ENCODE results near the gene DGLUCY. TPM values are rescaled to one million over a fixed set of nuclear protein-coding genes. Genes with fewer than 3 reads are reported as not detected.
"Not testable (repeated sequence)": the region's sequence is repeated elsewhere in the genome, so short reads cannot be mapped to it uniquely, and the experiment has no call there.

DGLUCY gene
- total RNA-seq, 1 donor from 2014 or later, result 8.3 TPM

DNA sequence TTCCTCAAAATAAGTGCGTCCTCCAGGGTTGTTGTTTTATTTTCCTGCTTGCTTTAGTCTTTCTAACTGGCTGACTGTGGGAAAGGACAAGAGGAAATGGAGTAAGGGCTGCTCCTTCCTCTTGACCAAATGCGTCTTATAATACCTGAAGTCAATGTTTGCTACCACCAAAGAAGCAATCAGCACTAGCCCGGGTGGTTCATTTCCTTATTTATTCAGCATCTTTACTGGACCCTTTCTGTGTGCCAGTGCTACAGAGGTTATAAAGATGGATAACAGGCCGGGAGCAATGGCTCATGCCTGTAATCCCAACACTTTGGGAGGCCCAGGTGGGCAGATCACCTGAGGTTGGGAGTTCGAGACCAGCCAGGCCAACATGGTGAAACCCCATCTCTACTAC, 38.3 kb upstream of the DGLUCY start:
- H3K27me3 Mint-ChIP-seq (ENCODE audit: unreplicated experiment), result no peaks in the 10 kb centered on the region
- DNase-seq, result no peak
- no peak overlapping the region for H3K27ac Mint-ChIP-seq (ENCODE audit: unreplicated experiment)
- H3K4me1 Mint-ChIP-seq (ENCODE audit: low read depth, unreplicated experiment), result no peaks in the 10 kb centered on the region
- no peaks in the 10 kb centered on the region for H3K9me3 Mint-ChIP-seq (ENCODE audit: unreplicated experiment)
- H3K36me3 Mint-ChIP-seq (ENCODE audit: unreplicated experiment), result peaks cover 2% of the 10 kb centered on the region
- TF ChIP-seq, protein P1, sequence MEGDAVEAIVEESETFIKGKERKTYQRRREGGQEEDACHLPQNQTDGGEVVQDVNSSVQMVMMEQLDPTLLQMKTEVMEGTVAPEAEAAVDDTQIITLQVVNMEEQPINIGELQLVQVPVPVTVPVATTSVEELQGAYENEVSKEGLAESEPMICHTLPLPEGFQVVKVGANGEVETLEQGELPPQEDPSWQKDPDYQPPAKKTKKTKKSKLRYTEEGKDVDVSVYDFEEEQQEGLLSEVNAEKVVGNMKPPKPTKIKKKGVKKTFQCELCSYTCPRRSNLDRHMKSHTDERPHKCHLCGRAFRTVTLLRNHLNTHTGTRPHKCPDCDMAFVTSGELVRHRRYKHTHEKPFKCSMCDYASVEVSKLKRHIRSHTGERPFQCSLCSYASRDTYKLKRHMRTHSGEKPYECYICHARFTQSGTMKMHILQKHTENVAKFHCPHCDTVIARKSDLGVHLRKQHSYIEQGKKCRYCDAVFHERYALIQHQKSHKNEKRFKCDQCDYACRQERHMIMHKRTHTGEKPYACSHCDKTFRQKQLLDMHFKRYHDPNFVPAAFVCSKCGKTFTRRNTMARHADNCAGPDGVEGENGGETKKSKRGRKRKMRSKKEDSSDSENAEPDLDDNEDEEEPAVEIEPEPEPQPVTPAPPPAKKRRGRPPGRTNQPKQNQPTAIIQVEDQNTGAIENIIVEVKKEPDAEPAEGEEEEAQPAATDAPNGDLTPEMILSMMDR (IDR thresholded peaks at IDR 0.05; ENCODE audit: partially characterized antibody, unreplicated experiment), result no peak
- no peak overlapping the region for H3K4me3 Mint-ChIP-seq (ENCODE audit: unreplicated experiment)

DNA sequence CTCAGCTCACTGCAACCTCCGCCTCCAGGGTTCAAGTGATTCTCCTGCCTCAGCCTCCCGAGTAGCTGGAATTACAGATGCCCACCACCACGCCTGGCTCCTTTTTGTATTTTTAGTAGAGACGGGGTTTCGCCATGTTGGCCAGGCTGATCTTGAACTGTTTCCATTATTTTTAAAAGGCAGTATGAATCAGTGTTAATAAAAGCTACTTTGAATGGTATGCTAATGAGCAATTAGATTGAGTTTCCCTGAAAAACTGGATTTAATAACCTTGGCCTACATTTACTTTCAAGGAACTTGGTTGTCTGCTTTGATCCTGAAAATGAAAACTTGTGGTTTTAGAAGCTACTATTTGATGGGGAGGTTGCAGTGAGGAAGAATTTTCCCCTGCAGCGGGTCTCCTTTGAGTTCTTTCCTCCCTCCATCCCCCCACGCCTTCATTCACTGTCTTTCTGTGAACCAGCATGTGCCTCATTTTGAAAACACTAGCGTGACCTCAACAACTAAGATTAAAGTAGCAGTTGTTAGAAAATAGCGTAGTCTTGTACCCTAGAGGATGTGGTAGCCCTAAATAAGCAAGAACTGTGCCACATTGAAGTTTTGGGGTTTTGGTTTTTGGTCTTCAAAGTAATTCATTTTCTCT, 35.7 kb upstream of the DGLUCY start:
- DNase-seq, result no peak
- no peaks in the 10 kb centered on the region for H3K36me3 Mint-ChIP-seq (ENCODE audit: unreplicated experiment)
- H3K4me1 Mint-ChIP-seq (ENCODE audit: low read depth, unreplicated experiment), result no peaks in the 10 kb centered on the region
- H3K27me3 Mint-ChIP-seq (ENCODE audit: unreplicated experiment), result no peaks in the 10 kb centered on the region
- no peak overlapping the region for H3K27ac Mint-ChIP-seq (ENCODE audit: unreplicated experiment)
- H3K4me3 Mint-ChIP-seq (ENCODE audit: unreplicated experiment), result no peak overlapping the region
- peaks cover 2% of the 10 kb centered on the region for H3K9me3 Mint-ChIP-seq (ENCODE audit: unreplicated experiment)
- TF ChIP-seq, protein P1 (IDR thresholded peaks at IDR 0.05; ENCODE audit: partially characterized antibody, unreplicated experiment), result no peak

DNA sequence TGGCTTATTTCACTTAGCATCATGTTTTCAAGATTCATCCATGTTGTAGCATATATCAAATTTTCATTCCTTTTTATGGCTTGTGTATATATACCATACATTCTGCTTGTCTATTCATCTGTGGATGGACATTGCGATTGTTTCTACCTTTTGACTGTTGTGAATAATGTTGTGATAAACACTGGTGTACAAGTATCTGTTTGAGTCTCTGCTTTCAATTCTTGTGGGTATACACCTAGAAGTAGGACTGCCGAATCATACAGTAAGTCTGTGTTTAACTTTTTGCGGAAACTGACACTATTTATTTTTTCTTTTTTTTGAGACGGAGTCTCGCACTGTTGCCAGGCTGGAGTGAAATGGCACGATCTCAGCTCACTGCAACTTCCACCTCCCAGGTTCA, 33.8 kb upstream of the DGLUCY start:
- H3K27me3 Mint-ChIP-seq (ENCODE audit: unreplicated experiment), result peaks cover 2% of the 10 kb centered on the region
- no peaks in the 10 kb centered on the region for H3K36me3 Mint-ChIP-seq (ENCODE audit: unreplicated experiment)
- peaks cover 2% of the 10 kb centered on the region for H3K9me3 Mint-ChIP-seq (ENCODE audit: unreplicated experiment)
- H3K4me3 Mint-ChIP-seq (ENCODE audit: unreplicated experiment), result no peak overlapping the region
- no peak for DNase-seq
- TF ChIP-seq, protein P1 (IDR thresholded peaks at IDR 0.05; ENCODE audit: partially characterized antibody, unreplicated experiment), result no peak
- H3K27ac Mint-ChIP-seq (ENCODE audit: unreplicated experiment), result no peak overlapping the region
- no peaks in the 10 kb centered on the region for H3K4me1 Mint-ChIP-seq (ENCODE audit: low read depth, unreplicated experiment)

DNA sequence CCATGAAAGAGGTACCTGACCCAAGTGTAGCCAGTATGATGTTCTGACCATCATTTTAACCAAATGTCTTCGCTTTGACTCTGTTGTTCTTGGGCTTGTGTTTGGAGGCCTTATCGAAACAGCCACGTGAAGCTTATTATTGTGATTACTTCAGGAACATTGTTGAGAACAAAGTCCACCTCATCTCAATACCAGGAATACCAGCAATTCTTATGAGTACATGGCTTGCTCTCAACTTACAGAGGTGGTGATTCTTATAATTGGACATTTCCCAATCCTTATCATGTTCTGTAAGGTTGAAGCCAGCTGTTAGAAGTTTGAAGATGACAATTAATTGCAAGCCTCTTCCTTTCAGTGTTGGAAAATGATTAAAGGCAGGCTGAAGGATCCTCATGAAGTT, 31.6 kb upstream of the DGLUCY start:
- no peak for DNase-seq
- Mint-ChIP-seq H3K9me3 (ENCODE audit: unreplicated experiment) (peaks cover 2% of the 10 kb centered on the region), H3K27ac (ENCODE audit: unreplicated experiment) (no peak overlapping the region), H3K4me3 (ENCODE audit: unreplicated experiment) (no peak overlapping the region), H3K4me1 (ENCODE audit: low read depth, unreplicated experiment) (no peaks in the 10 kb centered on the region), H3K36me3 (ENCODE audit: unreplicated experiment) (no peaks in the 10 kb centered on the region), H3K27me3 (ENCODE audit: unreplicated experiment) (peaks cover 5% of the 10 kb centered on the region)
- TF ChIP-seq, protein P1 (IDR thresholded peaks at IDR 0.05; ENCODE audit: partially characterized antibody, unreplicated experiment), result no peak

DNA sequence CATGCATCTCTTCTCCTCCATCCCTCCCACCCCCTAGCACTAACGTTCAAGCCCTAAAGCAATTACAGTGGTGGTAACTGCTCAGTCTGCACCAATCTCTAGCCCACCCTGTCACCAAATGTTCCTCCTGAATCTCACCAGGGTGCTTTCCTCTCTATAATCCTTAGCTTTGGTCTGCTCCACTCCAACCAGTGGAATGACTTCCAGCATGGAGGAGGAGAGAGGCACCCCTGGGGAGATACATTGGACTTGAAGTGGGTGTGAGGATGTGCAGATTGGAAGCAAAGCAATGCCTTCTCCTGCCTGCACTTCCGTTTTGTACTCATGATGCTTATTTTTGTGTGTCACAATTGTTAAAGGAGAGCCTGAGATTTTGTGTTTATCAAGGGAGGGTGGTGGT, 29.4 kb upstream of the DGLUCY start:
- Mint-ChIP-seq H3K4me3 (ENCODE audit: unreplicated experiment) (no peak overlapping the region), H3K36me3 (ENCODE audit: unreplicated experiment) (no peaks in the 10 kb centered on the region), H3K27ac (ENCODE audit: unreplicated experiment) (no peak overlapping the region), H3K27me3 (ENCODE audit: unreplicated experiment) (peaks cover 5% of the 10 kb centered on the region), H3K9me3 (ENCODE audit: unreplicated experiment) (peaks cover 2% of the 10 kb centered on the region), H3K4me1 (ENCODE audit: low read depth, unreplicated experiment) (no peaks in the 10 kb centered on the region)
- DNase-seq, result no peak
- TF ChIP-seq, protein P1 (IDR thresholded peaks at IDR 0.05; ENCODE audit: partially characterized antibody, unreplicated experiment), result no peak

DNA sequence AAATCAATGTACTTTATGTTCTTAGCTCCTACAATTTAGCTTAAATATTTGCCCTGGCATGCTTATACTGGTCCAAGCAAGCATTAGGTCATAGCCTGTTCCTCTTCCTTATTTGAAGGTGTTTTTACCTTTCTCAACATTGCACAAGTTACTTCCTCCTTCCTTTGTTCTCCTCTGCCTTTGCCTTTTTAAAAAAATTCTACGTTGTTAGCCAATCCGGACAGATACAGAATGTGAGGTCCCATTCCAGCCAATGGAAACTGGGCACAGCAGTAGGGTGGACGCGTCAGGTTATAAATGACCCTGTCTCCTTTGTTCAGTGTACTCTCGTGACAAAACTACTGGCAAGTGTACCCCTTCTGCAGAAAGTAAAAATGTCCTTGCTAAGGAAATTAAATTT, 26.4 kb upstream of the DGLUCY start:
- H3K27me3 Mint-ChIP-seq (ENCODE audit: unreplicated experiment); H3K27ac Mint-ChIP-seq (ENCODE audit: unreplicated experiment); H3K9me3 Mint-ChIP-seq (ENCODE audit: unreplicated experiment); H3K4me1 Mint-ChIP-seq (ENCODE audit: low read depth, unreplicated experiment); H3K4me3 Mint-ChIP-seq (ENCODE audit: unreplicated experiment); H3K36me3 Mint-ChIP-seq (ENCODE audit: unreplicated experiment); DNase-seq: not testable (repeated sequence)

Measured in glutamatergic neuron (in vitro differentiated cells).